ENCODE results near the gene NAT8L. TPM values are rescaled to one million over a fixed set of nuclear protein-coding genes. Genes with fewer than 3 reads are reported as not detected.

Gene NAT8L
- total RNA-seq, 1 donor from 2014 or later: 14.9 TPM

- TF ChIP-seq, protein P1, sequence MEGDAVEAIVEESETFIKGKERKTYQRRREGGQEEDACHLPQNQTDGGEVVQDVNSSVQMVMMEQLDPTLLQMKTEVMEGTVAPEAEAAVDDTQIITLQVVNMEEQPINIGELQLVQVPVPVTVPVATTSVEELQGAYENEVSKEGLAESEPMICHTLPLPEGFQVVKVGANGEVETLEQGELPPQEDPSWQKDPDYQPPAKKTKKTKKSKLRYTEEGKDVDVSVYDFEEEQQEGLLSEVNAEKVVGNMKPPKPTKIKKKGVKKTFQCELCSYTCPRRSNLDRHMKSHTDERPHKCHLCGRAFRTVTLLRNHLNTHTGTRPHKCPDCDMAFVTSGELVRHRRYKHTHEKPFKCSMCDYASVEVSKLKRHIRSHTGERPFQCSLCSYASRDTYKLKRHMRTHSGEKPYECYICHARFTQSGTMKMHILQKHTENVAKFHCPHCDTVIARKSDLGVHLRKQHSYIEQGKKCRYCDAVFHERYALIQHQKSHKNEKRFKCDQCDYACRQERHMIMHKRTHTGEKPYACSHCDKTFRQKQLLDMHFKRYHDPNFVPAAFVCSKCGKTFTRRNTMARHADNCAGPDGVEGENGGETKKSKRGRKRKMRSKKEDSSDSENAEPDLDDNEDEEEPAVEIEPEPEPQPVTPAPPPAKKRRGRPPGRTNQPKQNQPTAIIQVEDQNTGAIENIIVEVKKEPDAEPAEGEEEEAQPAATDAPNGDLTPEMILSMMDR (conservative IDR thresholded peaks at IDR 0.05): no peak
- Mint-ChIP-seq H3K4me1 (ENCODE audit: unreplicated experiment) (peaks cover 3% of the 10 kb centered on the region), H3K36me3 (no peaks in the 10 kb centered on the region), H3K9me3 (no peaks in the 10 kb centered on the region), H3K27ac (no peak overlapping the region), H3K27me3 (peaks cover 4% of the 10 kb centered on the region), H3K4me3 (no peak overlapping the region)
- peak; percentile 60 for DNase-seq (ENCODE audit: extremely low spot score, unreplicated experiment)
These were observed 22.4 kb downstream of the NAT8L start for GRCh38 chr4:2081540-2081939.

- H3K36me3 Mint-ChIP-seq: no peaks in the 10 kb centered on the region
- no peak overlapping the region for H3K4me3 Mint-ChIP-seq
- peak; percentile 56 for DNase-seq (ENCODE audit: extremely low spot score, unreplicated experiment)
- H3K27me3 Mint-ChIP-seq: peaks cover 4% of the 10 kb centered on the region
- no peaks in the 10 kb centered on the region for H3K4me1 Mint-ChIP-seq (ENCODE audit: unreplicated experiment)
- no peaks in the 10 kb centered on the region for H3K9me3 Mint-ChIP-seq
- H3K27ac Mint-ChIP-seq: no peak overlapping the region
- TF ChIP-seq, protein P1 (conservative IDR thresholded peaks at IDR 0.05): no peak
These were observed 23.0 kb downstream of the NAT8L start for GRCh38 chr4:2082118-2082517.

GRCh38 chr4:2082627-2083026 lies 23.5 kb downstream of the NAT8L start:
- Mint-ChIP-seq H3K27ac (no peak overlapping the region), H3K4me3 (no peak overlapping the region)

GRCh38 chr4:2083116-2083825 lies 24.1 kb downstream of the NAT8L start:
- Mint-ChIP-seq H3K9me3 (no peaks in the 10 kb centered on the region), H3K36me3 (no peaks in the 10 kb centered on the region), H3K27me3 (peaks cover 4% of the 10 kb centered on the region), H3K4me1 (ENCODE audit: unreplicated experiment) (no peaks in the 10 kb centered on the region), H3K4me3 (no peak overlapping the region), H3K27ac (no peak overlapping the region)
- TF ChIP-seq, protein P1 (conservative IDR thresholded peaks at IDR 0.05): no peak
- peak; percentile 49 for DNase-seq (ENCODE audit: extremely low spot score, unreplicated experiment)

More at GRCh38 chr4:2082627-2083026, 23.5 kb downstream of the NAT8L start:
- TF ChIP-seq, protein P1 (conservative IDR thresholded peaks at IDR 0.05): no peak
- Mint-ChIP-seq H3K27me3 (peaks cover 4% of the 10 kb centered on the region), H3K4me1 (ENCODE audit: unreplicated experiment) (no peaks in the 10 kb centered on the region), H3K9me3 (no peaks in the 10 kb centered on the region), H3K36me3 (no peaks in the 10 kb centered on the region)
- no peak for DNase-seq (ENCODE audit: extremely low spot score, unreplicated experiment)

DNA sequence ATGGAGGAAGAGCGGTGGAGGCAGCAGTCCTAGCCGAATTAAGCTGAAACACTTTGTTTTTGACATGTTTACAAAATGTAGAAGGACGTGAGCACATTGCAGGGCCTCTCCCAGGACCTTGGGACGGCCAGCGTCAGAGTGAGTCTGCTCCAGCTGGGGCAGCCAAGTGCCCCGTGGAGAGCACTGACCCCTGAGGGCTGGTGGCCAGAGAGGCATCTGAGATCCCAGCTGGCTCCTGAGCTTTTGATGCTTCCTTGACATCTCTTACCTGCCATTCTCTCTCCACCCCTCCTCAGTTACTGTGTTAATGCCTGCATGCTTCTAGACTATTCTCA lies 24.7 kb downstream of the NAT8L start:
- Mint-ChIP-seq H3K27ac (no peak overlapping the region), H3K36me3 (no peaks in the 10 kb centered on the region), H3K4me3 (no peak overlapping the region), H3K27me3 (peaks cover 4% of the 10 kb centered on the region), H3K4me1 (ENCODE audit: unreplicated experiment) (no peaks in the 10 kb centered on the region), H3K9me3 (no peaks in the 10 kb centered on the region)
- TF ChIP-seq, protein P1 (conservative IDR thresholded peaks at IDR 0.05): no peak
- DNase-seq (ENCODE audit: extremely low spot score, unreplicated experiment): peak; percentile 52
